ENCODE data around the gene PEMT. TPM values are rescaled to one million over a fixed set of nuclear protein-coding genes. Genes with fewer than 3 reads are reported as not detected.
"Not testable (repeated sequence)": the region's sequence is repeated elsewhere in the genome, so short reads cannot be mapped to it uniquely, and the experiment has no call there.

PEMT gene
- total RNA-seq, 2 donors from 2014 or later: 15.7 to 22.1 TPM

DNA sequence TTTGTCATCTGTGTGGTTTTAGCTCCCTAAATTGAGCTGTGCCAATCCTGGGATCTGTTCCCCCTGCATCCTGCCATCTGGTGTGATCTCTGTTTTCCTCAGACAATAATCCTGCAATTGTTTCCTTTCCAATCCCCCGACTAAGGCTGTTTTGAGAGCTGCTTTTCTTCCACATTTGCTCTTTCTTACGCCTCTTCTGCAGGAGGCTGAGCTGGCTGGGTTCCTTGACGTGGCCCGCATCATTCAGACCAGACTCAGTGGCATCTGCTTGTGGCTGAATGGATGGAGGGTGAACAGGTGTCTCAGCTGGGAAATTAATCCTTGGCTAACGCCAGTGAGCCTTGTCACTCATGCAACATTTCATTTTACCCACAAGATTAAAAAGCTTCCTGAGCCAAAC, 124.5 kb downstream of the PEMT start:
- no peak for ATAC-seq (ENCODE audit: insufficient number of reproducible peaks, low FRiP score, low read depth)
- no peak overlapping the region for H3K27ac ChIP-seq
- H3K4me3 ChIP-seq: no peak overlapping the region
- no peaks in the 10 kb centered on the region for H3K27me3 ChIP-seq (replicated peaks; ENCODE audit: insufficient read depth)
- H3K4me1 ChIP-seq (ENCODE audit: control insufficient read depth in 1 of 2, low read depth in 2 of 2): no peaks in the 10 kb centered on the region
- DNase-seq (ENCODE audit: low spot score): no peak
- H3K9me3 ChIP-seq: no peaks in the 10 kb centered on the region
- no peaks in the 10 kb centered on the region for H3K36me3 ChIP-seq
- TF ChIP-seq, protein P1, sequence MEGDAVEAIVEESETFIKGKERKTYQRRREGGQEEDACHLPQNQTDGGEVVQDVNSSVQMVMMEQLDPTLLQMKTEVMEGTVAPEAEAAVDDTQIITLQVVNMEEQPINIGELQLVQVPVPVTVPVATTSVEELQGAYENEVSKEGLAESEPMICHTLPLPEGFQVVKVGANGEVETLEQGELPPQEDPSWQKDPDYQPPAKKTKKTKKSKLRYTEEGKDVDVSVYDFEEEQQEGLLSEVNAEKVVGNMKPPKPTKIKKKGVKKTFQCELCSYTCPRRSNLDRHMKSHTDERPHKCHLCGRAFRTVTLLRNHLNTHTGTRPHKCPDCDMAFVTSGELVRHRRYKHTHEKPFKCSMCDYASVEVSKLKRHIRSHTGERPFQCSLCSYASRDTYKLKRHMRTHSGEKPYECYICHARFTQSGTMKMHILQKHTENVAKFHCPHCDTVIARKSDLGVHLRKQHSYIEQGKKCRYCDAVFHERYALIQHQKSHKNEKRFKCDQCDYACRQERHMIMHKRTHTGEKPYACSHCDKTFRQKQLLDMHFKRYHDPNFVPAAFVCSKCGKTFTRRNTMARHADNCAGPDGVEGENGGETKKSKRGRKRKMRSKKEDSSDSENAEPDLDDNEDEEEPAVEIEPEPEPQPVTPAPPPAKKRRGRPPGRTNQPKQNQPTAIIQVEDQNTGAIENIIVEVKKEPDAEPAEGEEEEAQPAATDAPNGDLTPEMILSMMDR (IDR thresholded peaks at IDR 0.05): no peak

DNA sequence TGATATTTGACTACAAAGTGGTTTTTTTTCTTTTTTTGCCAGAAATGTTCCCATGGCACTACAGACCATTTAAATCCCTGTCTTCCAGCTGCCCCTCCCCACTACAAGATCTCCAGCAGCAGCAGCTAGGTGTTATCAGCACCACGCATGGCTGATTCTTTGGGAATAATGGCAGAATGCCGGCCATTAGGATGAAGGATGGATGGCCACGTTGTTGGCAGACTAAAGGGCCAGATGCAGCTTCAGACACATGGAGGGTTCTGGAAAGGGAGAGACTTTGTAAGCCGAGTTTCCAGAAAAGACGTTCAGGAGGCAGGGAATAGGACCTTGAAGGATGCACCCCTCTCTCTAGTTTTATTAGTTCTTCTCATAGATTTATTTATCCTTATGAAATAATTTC, 125.0 kb downstream of the PEMT start:
- H3K27ac ChIP-seq: no peak overlapping the region
- TF ChIP-seq, protein P1 (IDR thresholded peaks at IDR 0.05): no peak

DNA sequence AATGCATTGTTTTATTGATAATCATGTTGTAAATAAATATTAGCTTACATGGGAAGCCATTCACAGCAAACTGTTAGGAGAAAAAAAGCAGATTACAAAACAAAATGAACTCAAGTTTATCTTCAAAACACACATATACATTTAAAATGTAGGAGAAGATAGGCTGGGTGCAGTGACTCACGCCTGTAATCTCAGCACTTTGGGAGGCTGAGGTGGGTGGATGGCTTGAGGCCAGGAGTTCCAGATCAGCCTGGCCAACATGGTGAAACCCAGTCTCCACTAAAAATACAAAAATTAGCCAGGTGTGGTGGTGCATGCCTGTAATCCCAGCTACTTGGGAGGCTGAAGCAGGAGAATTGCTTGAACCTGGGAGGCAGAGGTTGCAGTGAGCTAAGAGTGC, 125.6 kb downstream of the PEMT start:
- not testable (repeated sequence) for H3K9me3 ChIP-seq; H3K4me3 ChIP-seq; ATAC-seq (ENCODE audit: insufficient number of reproducible peaks, low FRiP score, low read depth); H3K27ac ChIP-seq; H3K36me3 ChIP-seq; DNase-seq (ENCODE audit: low spot score); H3K4me1 ChIP-seq (ENCODE audit: control insufficient read depth in 1 of 2, low read depth in 2 of 2); H3K27me3 ChIP-seq (replicated peaks; ENCODE audit: insufficient read depth)

More for the DNA sequence above, 125.0 kb downstream of the PEMT start:
- Histone ChIP-seq H3K27me3 (replicated peaks; ENCODE audit: insufficient read depth) (no peaks in the 10 kb centered on the region), H3K4me1 (ENCODE audit: control insufficient read depth in 1 of 2, low read depth in 2 of 2) (no peaks in the 10 kb centered on the region), H3K36me3 (no peaks in the 10 kb centered on the region), H3K4me3 (no peak overlapping the region), H3K9me3 (no peaks in the 10 kb centered on the region)
- no peak for DNase-seq (ENCODE audit: low spot score)
- no peak for ATAC-seq (ENCODE audit: insufficient number of reproducible peaks, low FRiP score, low read depth)

DNA sequence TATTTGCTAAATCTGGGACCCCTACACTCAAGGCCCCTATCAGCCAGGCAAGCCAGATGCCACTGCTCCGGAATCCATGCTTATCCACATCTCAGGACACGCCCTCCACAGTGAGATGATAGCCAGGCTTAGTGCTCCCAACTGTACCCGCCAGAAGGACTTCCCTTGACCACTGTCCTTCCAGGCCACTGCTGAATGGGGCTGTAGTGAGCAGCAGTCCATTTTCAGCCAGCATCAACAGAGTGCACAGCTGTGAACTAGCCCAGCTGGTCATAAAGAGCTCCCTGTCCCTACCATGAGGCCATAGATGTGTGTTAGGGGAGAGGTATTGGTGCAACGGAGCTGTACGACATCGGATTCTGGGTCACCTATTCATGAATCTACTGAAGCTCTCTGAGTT, 127.7 kb downstream of the PEMT start:
- H3K4me1 ChIP-seq (ENCODE audit: control insufficient read depth in 1 of 2, low read depth in 2 of 2): no peaks in the 10 kb centered on the region
- no peak for DNase-seq (ENCODE audit: low spot score)
- ATAC-seq (ENCODE audit: insufficient number of reproducible peaks, low FRiP score, low read depth): no peak
- H3K36me3 ChIP-seq: no peaks in the 10 kb centered on the region
- no peak overlapping the region for H3K4me3 ChIP-seq
- no peaks in the 10 kb centered on the region for H3K9me3 ChIP-seq
- H3K27ac ChIP-seq: no peak overlapping the region
- H3K27me3 ChIP-seq (replicated peaks; ENCODE audit: insufficient read depth): no peaks in the 10 kb centered on the region
- TF ChIP-seq, protein P1 (IDR thresholded peaks at IDR 0.05): no peak

DNA sequence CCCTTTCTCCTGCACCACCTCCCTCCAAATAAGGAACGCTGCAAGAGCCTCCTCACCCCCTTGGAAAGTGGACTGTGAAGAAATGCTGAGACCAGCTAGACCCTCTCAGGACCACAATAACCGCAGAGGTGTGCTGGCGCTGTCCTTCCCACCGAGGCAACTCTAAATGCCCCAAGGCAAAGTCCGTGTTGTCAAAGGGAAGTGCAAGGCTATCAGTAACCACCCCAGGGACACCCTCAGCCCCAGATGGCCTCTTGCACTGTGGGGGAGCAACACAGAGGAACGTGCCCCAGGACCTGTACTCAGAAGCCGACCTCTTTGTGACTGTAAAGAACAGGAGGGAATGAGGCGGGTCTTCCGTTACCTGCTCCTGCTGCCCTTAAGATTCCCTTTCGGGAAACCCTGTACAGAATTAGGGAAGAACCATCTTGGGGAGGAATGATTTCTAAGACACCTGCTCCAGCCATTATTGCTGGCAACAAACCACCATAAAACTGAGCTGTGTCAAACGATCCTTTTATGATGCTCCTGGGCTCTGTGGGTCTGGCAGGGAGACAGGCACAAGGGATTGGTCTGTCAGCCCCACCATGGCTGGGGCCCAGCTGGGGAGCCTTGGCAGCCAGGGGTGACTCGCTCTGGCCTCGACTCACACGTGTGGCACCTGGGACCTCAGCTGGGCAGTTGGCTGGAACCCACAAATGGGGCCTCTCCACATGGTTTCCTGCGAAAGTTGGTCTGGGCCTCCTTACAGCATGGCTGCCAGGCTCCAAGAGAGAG, 129.3 kb downstream of the PEMT start:
- Histone ChIP-seq H3K36me3 (no peaks in the 10 kb centered on the region), H3K27me3 (replicated peaks; ENCODE audit: insufficient read depth) (no peaks in the 10 kb centered on the region), H3K9me3 (no peaks in the 10 kb centered on the region), H3K27ac (no peak overlapping the region), H3K4me1 (ENCODE audit: control insufficient read depth in 1 of 2, low read depth in 2 of 2) (no peaks in the 10 kb centered on the region), H3K4me3 (no peak overlapping the region)
- TF ChIP-seq, protein P1 (IDR thresholded peaks at IDR 0.05): no peak
- DNase-seq (ENCODE audit: low spot score) (no peak), ATAC-seq (ENCODE audit: insufficient number of reproducible peaks, low FRiP score, low read depth) (no peak)

DNA sequence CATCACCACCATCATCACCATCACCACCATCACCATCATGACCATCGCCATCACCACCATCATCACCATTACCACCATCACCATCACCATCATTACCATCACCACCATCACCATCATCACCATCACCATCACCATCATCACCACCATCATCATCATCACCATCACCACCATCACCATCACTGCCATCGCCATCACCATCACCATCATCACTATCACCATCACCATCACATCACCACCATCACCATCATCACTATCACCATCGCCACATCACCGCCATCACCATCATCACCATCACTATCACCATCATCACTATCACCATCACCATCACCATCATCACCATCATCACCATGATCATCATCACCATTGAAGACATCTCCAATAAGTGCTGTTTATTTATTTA, 131.5 kb downstream of the PEMT start:
- no peaks in the 10 kb centered on the region for H3K9me3 ChIP-seq
- H3K27ac ChIP-seq: no peak overlapping the region
- H3K4me1 ChIP-seq (ENCODE audit: control insufficient read depth in 1 of 2, low read depth in 2 of 2): no peaks in the 10 kb centered on the region
- TF ChIP-seq, protein P1 (IDR thresholded peaks at IDR 0.05): no peak
- H3K27me3 ChIP-seq (replicated peaks; ENCODE audit: insufficient read depth): no peaks in the 10 kb centered on the region
- no peak for DNase-seq (ENCODE audit: low spot score)
- H3K4me3 ChIP-seq: no peak overlapping the region
- H3K36me3 ChIP-seq: no peaks in the 10 kb centered on the region
- no peak for ATAC-seq (ENCODE audit: insufficient number of reproducible peaks, low FRiP score, low read depth)
